ENCODE measurements around the gene POGLUT2.

POGLUT2 gene

DNA sequence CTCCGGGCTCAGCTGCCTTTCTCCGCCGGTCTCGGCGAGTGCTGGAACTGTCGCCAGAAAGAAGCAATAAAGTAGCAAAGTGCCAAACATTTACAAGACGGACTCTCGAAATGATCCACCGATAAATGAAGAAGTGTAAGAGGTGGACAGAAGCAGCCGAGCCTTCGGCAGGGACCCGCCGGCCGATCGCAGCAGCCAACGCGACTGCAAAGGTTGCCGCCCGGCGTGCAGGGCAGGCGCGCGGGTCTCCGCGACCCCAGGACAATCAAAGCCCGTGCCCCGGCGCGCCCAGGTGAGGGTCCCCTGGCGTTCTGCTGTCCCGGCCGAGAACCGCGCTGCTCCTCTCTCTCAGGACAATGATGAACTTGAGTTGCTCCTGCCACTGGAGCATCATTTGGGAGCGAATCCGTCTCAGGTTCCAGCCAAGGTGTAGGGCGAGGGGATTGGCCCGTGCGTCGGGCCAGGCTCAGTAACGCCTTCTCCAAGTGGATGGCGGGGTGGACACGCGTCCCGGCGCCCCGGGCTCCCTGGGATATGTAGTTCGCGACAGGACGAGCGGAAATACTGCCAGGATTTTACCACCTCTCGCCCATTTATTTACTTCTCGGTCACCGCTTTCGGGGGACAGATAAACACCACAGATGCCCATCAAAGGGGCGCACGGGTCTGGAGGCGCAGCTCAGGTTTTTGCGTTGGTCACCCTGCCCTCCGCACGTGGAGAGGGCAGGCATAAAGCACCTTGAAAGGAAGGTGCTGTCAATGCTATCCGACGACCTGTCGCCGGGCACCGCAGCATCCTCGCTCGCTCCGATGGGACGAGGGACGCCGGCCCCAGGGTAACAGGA is at the start of gene POGLUT2, which contains the start of gene BIVM:
Gene POGLUT2, minus strand, starts transcription at position 396 of the 845 bp plus-strand sequence. Its CDS starts 306 bp downstream, at position 90.
Gene BIVM, plus strand, starts transcription at position 539 of the 845 bp plus-strand sequence. CDS start 8,149 bp downstream, outside the sequence.
- peak within 1 kb of the TSS; percentile 37 for H3K9ac ChIP-seq (ENCODE audit: low read depth, low read length)
- H3K4me1 ChIP-seq (ENCODE audit: control insufficient read depth, insufficient read depth, low read length), result peaks cover 3% of the 10 kb centered on the region
- no peaks in the 10 kb centered on the region for H3K36me3 ChIP-seq (ENCODE audit: control insufficient read depth, insufficient read depth, low read length)
- peak within 1 kb of the TSS; percentile 85 for H3K4me3 ChIP-seq (ENCODE audit: low read depth, low read length)
- H3K27me3 ChIP-seq (ENCODE audit: control insufficient read depth, insufficient read depth, low read length), result peaks cover 18% of the 10 kb centered on the region
- H3K9me3 ChIP-seq (ENCODE audit: control insufficient read depth, insufficient read depth, low read length), result no peaks in the 10 kb centered on the region

DNA sequence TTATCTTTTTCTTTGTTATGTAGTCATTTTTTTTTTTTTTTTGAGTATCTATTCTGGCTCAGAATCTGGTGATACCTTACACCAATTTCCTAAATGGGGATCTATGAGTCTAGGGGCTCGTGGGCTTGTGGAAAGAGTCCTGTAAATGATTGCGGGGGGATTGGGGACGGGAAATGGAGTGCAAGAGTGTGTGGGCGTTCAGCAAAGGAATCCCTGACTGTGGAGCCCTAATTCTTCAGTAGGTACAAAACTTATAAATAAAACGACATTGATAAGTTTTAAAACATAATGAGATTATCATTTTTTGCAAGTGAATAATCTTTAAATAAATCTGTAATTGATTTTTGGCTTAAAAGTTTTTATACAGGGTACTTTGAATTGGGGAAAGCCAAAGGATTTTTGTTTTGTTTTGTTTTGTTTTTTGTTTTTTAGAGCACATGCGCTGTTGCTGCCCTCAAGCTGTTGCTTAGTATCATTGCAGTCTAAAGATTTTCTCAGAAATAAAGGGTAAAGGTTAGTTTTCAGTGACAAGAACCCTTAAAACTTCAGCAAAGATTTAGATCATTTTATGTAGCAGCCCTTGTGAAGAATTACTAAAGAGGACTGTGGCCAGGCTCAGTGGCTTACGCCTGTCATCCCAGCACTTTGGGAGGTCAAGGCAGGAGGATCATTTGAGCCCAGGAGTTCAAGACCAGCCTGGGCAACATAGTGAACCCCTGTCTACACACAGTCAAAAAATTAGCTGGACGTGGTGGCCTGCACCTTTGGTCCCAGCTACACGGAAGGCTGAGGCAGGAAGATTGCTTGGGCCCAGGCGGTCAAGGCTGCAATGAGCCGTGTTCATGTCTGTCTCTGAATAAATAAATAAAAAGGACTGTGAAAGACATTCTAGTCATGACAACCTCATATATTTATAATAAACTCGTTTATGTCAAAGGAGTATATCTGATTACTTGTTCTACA is 48.8 kb upstream of the POGLUT2 start:
- Histone ChIP-seq H3K36me3 (ENCODE audit: control insufficient read depth, insufficient read depth, low read length) (no peaks in the 10 kb centered on the region), H3K27me3 (ENCODE audit: control insufficient read depth, insufficient read depth, low read length) (no peaks in the 10 kb centered on the region), H3K9me3 (ENCODE audit: control insufficient read depth, insufficient read depth, low read length) (no peaks in the 10 kb centered on the region), H3K9ac (ENCODE audit: low read depth, low read length) (no peak overlapping the region), H3K4me1 (ENCODE audit: control insufficient read depth, insufficient read depth, low read length) (no peaks in the 10 kb centered on the region), H3K4me3 (ENCODE audit: low read depth, low read length) (peak overlapping the region; percentile 91)

DNA sequence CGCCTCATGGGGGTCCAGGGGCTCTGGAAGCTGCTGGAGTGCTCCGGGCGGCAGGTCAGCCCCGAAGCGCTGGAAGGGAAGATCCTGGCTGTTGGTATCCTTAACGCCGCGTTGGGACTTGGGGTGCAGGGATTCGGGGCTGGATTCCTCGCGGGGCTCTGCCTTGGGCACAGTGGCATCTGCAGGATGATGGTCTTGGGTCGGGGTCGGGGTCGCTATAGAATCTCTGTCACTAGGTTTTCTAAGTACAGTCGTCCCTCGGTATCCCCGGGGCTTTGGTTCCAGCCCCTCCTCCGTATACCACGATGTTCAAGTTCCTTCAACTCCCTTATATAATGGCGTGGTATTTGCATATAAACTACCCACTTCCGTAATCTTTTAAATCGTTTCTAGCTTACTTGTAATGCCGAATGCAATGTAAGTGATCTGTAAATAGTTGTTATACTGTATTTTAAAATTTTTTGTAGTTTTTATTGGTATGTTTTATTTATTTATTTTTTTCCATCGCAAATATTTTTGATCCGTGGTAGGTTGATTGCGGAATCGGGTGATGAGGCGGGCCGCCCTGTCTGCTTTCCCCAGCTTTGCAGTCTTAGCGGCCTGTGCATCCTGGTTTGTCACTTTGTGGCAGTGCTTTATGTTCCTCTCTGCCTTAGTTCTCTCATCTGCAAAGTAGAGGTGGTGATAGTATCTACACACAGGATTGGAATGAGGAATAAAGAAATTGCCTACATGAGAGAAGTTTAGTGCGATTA is 47.7 kb upstream of the POGLUT2 start:
- Histone ChIP-seq H3K4me1 (ENCODE audit: control insufficient read depth, insufficient read depth, low read length) (no peaks in the 10 kb centered on the region), H3K9ac (ENCODE audit: low read depth, low read length) (peak overlapping the region; percentile 90), H3K27me3 (ENCODE audit: control insufficient read depth, insufficient read depth, low read length) (no peaks in the 10 kb centered on the region), H3K9me3 (ENCODE audit: control insufficient read depth, insufficient read depth, low read length) (no peaks in the 10 kb centered on the region), H3K36me3 (ENCODE audit: control insufficient read depth, insufficient read depth, low read length) (no peaks in the 10 kb centered on the region), H3K4me3 (ENCODE audit: low read depth, low read length) (peak overlapping the region; percentile 91)

DNA sequence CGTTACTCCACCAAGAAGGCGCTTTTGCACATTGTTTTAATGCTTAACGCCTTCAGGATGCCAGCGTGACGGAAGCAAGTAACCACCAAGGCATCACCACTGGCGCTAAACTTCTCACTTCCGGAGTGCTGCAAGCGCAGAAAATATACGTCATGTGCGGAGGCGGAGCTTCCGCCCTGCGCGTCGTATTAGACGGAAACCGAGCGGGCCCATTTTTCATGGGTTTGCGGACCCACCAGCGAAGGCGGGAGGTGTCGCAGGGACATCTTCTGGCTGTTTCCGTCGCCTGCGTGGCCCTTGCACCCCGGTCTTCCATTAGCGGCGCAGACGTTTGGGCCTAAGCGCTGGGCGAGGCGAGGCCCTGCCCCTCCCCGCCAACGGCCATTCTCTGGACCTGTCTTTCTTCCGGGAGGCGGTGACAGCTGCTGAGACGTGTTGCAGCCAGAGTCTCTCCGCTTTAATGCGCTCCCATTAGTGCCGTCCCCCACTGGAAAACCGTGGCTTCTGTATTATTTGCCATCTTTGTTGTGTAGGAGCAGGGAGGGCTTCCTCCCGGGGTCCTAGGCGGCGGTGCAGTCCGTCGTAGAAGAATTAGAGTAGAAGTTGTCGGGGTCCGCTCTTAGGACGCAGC is 47.0 kb upstream of the POGLUT2 start, which contains the start of gene ERCC5:
Gene ERCC5, plus strand, starts transcription at position 403 of the 631 bp plus-strand sequence. CDS start 235 bp downstream, outside the sequence.
- Histone ChIP-seq H3K27me3 (ENCODE audit: control insufficient read depth, insufficient read depth, low read length) (no peaks in the 10 kb centered on the region), H3K4me1 (ENCODE audit: control insufficient read depth, insufficient read depth, low read length) (no peaks in the 10 kb centered on the region), H3K9me3 (ENCODE audit: control insufficient read depth, insufficient read depth, low read length) (no peaks in the 10 kb centered on the region), H3K36me3 (ENCODE audit: control insufficient read depth, insufficient read depth, low read length) (no peaks in the 10 kb centered on the region), H3K9ac (ENCODE audit: low read depth, low read length) (peak within 1 kb of the TSS; percentile 90), H3K4me3 (ENCODE audit: low read depth, low read length) (peak within 1 kb of the TSS; percentile 91)

DNA sequence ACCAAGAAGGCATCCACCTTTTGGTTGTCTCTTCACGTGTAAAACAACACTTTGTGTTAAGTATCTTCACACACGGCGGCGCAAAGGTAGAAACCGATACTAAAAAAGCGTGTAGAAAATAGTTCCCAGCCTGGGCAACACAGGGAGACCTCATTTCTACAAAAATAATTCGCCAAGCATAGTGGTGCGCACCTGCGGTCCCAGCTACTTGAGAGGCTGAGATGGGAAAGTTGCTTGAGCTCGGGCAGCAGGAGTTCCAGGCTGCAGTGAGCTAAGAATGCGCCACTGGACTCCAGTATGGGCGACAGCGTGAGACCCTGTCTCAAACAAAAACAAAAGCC is 46.5 kb upstream of the POGLUT2 start:
- Histone ChIP-seq H3K9me3 (ENCODE audit: control insufficient read depth, insufficient read depth, low read length) (no peaks in the 10 kb centered on the region), H3K4me1 (ENCODE audit: control insufficient read depth, insufficient read depth, low read length) (no peaks in the 10 kb centered on the region), H3K36me3 (ENCODE audit: control insufficient read depth, insufficient read depth, low read length) (no peaks in the 10 kb centered on the region), H3K9ac (ENCODE audit: low read depth, low read length) (peak overlapping the region; percentile 90), H3K27me3 (ENCODE audit: control insufficient read depth, insufficient read depth, low read length) (no peaks in the 10 kb centered on the region), H3K4me3 (ENCODE audit: low read depth, low read length) (peak overlapping the region; percentile 91)

DNA sequence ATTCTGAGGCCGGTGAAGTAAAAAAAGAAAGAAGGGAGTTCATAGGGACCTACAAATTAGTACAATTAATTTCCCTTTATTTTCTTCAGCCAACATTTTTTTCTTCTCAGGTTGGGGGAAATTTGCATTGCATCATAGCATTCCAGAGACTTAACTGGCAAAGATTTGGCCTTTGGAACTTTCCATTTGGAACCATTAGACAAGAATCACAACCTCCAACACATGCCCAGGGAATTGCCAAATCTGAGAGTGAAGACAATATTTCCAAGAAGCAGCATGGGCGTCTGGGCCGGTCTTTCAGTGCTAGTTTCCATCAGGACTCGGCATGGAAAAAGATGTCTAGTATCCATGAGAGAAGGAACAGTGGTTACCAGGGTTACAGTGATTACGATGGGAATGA is 40.7 kb upstream of the POGLUT2 start:
- Histone ChIP-seq H3K4me3 (ENCODE audit: low read depth, low read length) (no peak overlapping the region), H3K36me3 (ENCODE audit: control insufficient read depth, insufficient read depth, low read length) (no peaks in the 10 kb centered on the region), H3K9ac (ENCODE audit: low read depth, low read length) (no peak overlapping the region), H3K4me1 (ENCODE audit: control insufficient read depth, insufficient read depth, low read length) (no peaks in the 10 kb centered on the region), H3K27me3 (ENCODE audit: control insufficient read depth, insufficient read depth, low read length) (no peaks in the 10 kb centered on the region), H3K9me3 (ENCODE audit: control insufficient read depth, insufficient read depth, low read length) (no peaks in the 10 kb centered on the region)

DNA sequence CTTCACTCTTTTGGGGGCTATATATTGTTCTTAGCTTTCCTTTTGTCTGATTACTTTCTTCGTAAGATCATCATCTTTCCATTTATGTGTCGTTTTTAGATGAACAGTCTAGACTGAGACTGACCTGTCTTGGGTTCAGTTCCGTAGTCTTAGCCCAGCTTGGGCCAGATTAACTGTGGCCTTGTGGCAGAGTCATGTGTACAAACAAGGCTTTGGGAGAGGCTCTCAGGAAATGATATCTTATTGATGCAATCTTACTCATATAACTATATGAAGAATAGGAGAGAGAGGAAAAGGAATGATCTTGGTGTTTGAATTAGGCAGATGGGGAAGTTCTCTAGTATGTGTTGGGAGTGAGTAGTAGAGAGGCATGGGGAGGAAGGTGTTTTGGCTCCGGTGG is 40.2 kb upstream of the POGLUT2 start:
- Histone ChIP-seq H3K36me3 (ENCODE audit: control insufficient read depth, insufficient read depth, low read length) (no peaks in the 10 kb centered on the region), H3K9ac (ENCODE audit: low read depth, low read length) (no peak overlapping the region), H3K4me3 (ENCODE audit: low read depth, low read length) (no peak overlapping the region), H3K27me3 (ENCODE audit: control insufficient read depth, insufficient read depth, low read length) (no peaks in the 10 kb centered on the region), H3K9me3 (ENCODE audit: control insufficient read depth, insufficient read depth, low read length) (no peaks in the 10 kb centered on the region), H3K4me1 (ENCODE audit: control insufficient read depth, insufficient read depth, low read length) (no peaks in the 10 kb centered on the region)

DNA sequence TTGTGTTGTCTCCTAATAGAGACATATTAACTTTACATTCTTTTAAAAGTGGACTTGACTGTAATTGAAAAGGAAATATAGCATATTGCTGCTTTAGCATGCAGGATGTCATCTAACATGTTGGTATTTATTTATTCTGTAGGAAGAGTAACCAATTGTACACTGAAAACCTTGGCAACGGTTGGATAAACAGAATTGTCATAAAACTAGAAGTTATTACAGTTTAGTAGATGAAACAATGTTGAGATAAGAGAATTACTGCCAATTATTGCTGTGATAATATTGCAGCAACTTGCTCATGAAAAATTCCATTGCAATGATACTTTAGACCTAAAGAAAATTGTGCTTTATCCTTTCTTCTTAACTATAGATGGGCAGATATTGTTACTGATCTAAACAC is 39.5 kb upstream of the POGLUT2 start:
- no peaks in the 10 kb centered on the region for H3K4me1 ChIP-seq (ENCODE audit: control insufficient read depth, insufficient read depth, low read length)
- H3K9ac ChIP-seq (ENCODE audit: low read depth, low read length), result no peak overlapping the region
- no peaks in the 10 kb centered on the region for H3K9me3 ChIP-seq (ENCODE audit: control insufficient read depth, insufficient read depth, low read length)
- H3K27me3 ChIP-seq (ENCODE audit: control insufficient read depth, insufficient read depth, low read length), result no peaks in the 10 kb centered on the region
- no peaks in the 10 kb centered on the region for H3K36me3 ChIP-seq (ENCODE audit: control insufficient read depth, insufficient read depth, low read length)
- no peak overlapping the region for H3K4me3 ChIP-seq (ENCODE audit: low read depth, low read length)

DNA sequence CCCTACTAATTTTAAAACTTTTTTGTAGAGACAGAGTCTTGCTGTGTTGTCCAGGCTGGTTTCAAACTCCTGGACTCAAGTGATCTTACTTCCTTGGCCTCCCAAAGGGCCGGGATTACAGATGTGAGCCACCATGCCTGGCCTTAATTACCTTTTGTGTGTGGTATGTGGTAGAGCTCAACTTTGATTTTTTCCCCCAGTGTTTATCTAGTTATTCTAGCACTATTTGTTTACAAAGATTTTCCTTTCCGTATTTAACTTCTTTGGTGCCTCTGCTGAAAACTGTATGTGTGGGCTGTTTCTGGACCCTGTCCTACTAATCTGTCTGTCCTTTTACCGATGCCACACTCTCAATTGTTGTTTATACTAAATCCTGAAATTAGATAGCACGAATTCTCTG is 37.7 kb upstream of the POGLUT2 start:
- Histone ChIP-seq H3K36me3 (ENCODE audit: control insufficient read depth, insufficient read depth, low read length) (no peaks in the 10 kb centered on the region), H3K9ac (ENCODE audit: low read depth, low read length) (no peak overlapping the region), H3K9me3 (ENCODE audit: control insufficient read depth, insufficient read depth, low read length) (no peaks in the 10 kb centered on the region), H3K27me3 (ENCODE audit: control insufficient read depth, insufficient read depth, low read length) (no peaks in the 10 kb centered on the region), H3K4me1 (ENCODE audit: control insufficient read depth, insufficient read depth, low read length) (no peaks in the 10 kb centered on the region), H3K4me3 (ENCODE audit: low read depth, low read length) (no peak overlapping the region)

DNA sequence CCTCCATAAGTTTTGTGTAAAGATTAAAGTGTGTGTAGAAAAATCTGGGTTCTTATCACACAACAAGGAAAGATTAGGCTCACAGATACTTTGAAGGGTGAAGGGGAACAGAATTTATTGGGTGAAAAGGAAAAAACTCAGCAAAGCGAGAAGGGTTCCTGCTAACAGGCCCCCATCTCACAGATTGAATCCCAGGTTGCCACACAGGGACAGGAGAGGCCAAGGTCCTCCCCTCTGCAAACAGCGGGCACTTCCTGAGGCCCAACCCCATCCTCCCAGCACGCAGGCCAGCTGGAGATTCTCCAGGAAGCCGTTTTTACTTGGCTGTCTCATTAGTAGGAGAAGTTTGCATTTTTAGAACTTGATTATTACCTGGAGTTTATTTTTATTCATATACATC is 31.9 kb upstream of the POGLUT2 start:
- Histone ChIP-seq H3K9me3 (ENCODE audit: control insufficient read depth, insufficient read depth, low read length) (no peaks in the 10 kb centered on the region), H3K4me3 (ENCODE audit: low read depth, low read length) (no peak overlapping the region), H3K27me3 (ENCODE audit: control insufficient read depth, insufficient read depth, low read length) (no peaks in the 10 kb centered on the region), H3K9ac (ENCODE audit: low read depth, low read length) (no peak overlapping the region), H3K36me3 (ENCODE audit: control insufficient read depth, insufficient read depth, low read length) (no peaks in the 10 kb centered on the region), H3K4me1 (ENCODE audit: control insufficient read depth, insufficient read depth, low read length) (no peaks in the 10 kb centered on the region)

Data from iPS-15b (cell line).